ENCODE data around the gene UFD1. TPM values are rescaled to one million over a fixed set of nuclear protein-coding genes. Genes with fewer than 3 reads are reported as not detected.

UFD1 gene
- total RNA-seq, 1 donor from 2014 or later, result 48.0 TPM

DNA sequence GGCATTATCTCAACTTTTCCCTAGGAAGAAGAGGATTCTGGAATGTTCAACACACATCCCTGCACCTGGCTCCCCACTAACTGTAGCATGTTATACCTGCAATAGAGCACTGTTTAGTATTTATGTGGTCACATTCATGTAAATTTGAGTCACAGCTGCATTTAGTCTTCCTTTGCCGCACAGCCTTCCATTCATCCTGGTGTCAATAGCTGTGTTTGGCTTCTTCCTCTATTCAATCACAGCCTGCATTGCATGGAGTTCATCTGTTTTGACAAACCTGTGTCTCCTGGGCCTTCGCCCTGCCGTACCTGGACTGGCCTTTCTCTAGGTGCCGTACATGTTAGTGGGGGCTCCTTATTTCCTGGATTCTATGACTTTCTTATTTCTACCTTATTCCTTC, 27.4 kb downstream of the UFD1 start:
- Mint-ChIP-seq H3K4me1 (ENCODE audit: low read depth, unreplicated experiment) (peaks cover 17% of the 10 kb centered on the region), H3K36me3 (ENCODE audit: unreplicated experiment) (no peaks in the 10 kb centered on the region)
- TF ChIP-seq, protein P1, sequence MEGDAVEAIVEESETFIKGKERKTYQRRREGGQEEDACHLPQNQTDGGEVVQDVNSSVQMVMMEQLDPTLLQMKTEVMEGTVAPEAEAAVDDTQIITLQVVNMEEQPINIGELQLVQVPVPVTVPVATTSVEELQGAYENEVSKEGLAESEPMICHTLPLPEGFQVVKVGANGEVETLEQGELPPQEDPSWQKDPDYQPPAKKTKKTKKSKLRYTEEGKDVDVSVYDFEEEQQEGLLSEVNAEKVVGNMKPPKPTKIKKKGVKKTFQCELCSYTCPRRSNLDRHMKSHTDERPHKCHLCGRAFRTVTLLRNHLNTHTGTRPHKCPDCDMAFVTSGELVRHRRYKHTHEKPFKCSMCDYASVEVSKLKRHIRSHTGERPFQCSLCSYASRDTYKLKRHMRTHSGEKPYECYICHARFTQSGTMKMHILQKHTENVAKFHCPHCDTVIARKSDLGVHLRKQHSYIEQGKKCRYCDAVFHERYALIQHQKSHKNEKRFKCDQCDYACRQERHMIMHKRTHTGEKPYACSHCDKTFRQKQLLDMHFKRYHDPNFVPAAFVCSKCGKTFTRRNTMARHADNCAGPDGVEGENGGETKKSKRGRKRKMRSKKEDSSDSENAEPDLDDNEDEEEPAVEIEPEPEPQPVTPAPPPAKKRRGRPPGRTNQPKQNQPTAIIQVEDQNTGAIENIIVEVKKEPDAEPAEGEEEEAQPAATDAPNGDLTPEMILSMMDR (IDR thresholded peaks at IDR 0.05; ENCODE audit: partially characterized antibody, unreplicated experiment), result no peak

DNA sequence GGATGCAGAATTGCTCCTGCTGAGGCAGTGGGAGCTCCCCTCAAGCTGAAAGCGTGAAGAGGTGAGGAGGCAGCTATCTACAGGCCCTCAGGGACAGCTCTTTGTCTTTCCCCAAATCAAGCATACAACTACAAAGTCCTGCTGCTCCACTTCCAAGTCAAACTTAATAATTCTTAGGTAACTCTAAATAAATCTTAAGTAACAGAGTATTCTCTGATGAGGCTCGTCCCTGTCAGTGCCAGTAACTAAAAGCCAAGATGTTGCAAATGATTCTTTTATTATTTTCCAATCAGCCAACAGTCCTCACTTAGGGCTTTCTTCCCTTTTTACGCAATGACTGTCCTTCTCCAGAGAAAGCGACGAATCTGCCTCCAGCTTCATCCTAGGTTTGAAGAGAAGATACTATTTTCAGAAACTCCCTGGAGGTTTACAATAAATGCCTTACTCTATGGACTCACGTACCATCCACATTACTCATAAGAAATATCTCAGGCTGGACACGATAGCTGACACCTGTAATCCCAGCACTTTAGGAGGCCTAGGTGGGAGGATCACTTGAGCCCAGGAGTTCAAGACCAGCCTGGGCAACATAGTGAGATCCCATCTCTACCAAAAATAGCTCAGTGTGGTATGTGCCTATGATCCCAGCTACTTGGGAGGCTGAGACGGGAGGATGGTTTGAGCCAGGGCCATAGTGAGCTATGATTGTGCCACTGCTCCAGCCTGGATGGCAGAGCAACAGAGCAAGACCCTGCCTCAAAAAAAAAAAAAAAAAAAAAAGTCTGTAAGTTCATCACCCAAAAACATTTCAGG, 28.4 kb downstream of the UFD1 start:
- TF ChIP-seq, protein P1 (IDR thresholded peaks at IDR 0.05; ENCODE audit: partially characterized antibody, unreplicated experiment), result no peak
- Mint-ChIP-seq H3K4me3 (ENCODE audit: unreplicated experiment) (no peak overlapping the region), H3K27me3 (ENCODE audit: unreplicated experiment) (peaks cover 11% of the 10 kb centered on the region), H3K4me1 (ENCODE audit: low read depth, unreplicated experiment) (peaks cover 22% of the 10 kb centered on the region), H3K27ac (ENCODE audit: unreplicated experiment) (no peak overlapping the region), H3K9me3 (ENCODE audit: unreplicated experiment) (peaks cover 11% of the 10 kb centered on the region), H3K36me3 (ENCODE audit: unreplicated experiment) (no peaks in the 10 kb centered on the region)
- DNase-seq, result no peak

More for the DNA sequence above, 27.4 kb downstream of the UFD1 start:
- Mint-ChIP-seq H3K4me3 (ENCODE audit: unreplicated experiment) (no peak overlapping the region), H3K27me3 (ENCODE audit: unreplicated experiment) (peaks cover 8% of the 10 kb centered on the region), H3K27ac (ENCODE audit: unreplicated experiment) (no peak overlapping the region), H3K9me3 (ENCODE audit: unreplicated experiment) (peaks cover 9% of the 10 kb centered on the region)
- no peak for DNase-seq

DNA sequence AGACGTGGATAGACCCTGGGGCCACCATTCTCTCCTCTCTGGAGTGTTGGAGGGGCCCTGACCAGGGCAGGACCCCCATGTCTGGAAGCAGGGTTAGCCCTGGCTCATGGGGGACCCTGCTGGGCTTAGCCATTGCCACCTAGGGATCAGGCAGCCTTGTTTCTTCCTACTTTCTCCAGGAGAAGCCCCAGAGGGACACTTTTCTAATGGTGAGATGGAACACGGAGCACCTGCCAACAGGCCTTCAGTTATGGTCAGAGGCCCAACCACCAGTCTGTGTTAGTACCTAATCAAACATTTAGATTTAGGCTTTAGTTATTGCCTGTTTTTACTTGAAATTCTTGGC, 29.6 kb downstream of the UFD1 start:
- H3K4me3 Mint-ChIP-seq (ENCODE audit: unreplicated experiment), result peak overlapping the region; percentile 74
- H3K36me3 Mint-ChIP-seq (ENCODE audit: unreplicated experiment), result peaks cover 2% of the 10 kb centered on the region
- H3K27me3 Mint-ChIP-seq (ENCODE audit: unreplicated experiment), result peaks cover 11% of the 10 kb centered on the region
- TF ChIP-seq, protein P1 (IDR thresholded peaks at IDR 0.05; ENCODE audit: partially characterized antibody, unreplicated experiment), result no peak
- no peak for DNase-seq
- H3K27ac Mint-ChIP-seq (ENCODE audit: unreplicated experiment), result peak overlapping the region; percentile 38
- peaks cover 23% of the 10 kb centered on the region for H3K4me1 Mint-ChIP-seq (ENCODE audit: low read depth, unreplicated experiment)
- H3K9me3 Mint-ChIP-seq (ENCODE audit: unreplicated experiment), result peaks cover 8% of the 10 kb centered on the region

DNA sequence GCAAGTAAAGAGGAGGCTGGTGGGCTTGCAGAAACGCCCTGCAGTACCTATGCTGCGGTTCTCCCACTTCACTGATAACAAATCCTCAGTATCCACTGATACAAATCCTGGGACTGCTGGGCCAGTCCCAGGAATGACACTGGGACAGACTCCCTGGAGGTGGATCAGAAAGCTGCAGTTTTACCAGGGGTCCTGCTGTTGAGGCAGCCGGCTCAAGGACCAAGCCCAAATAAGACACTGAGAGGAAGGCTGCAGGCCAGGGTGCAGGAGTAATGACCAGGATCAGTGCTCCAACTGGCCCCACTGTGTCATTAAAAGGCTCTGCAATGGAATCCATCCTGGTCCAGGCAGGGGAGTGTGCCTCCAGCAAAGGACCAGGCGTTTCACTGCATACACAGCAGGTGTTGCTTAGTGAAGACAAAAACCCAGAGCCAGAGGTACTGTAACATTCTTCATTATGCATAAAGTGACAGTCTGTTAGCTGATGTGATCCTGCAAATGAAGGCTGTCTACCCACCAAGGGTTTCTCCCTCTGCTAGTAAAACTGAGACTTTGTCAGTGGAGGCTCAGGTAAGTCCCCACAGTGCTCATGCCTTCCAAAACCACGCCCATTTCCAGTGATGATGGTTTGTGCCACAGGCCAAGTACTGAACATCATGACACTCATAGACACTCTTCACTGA, 30.1 kb downstream of the UFD1 start:
- Mint-ChIP-seq H3K9me3 (ENCODE audit: unreplicated experiment) (peaks cover 8% of the 10 kb centered on the region), H3K27me3 (ENCODE audit: unreplicated experiment) (peaks cover 11% of the 10 kb centered on the region), H3K36me3 (ENCODE audit: unreplicated experiment) (peaks cover 4% of the 10 kb centered on the region), H3K4me1 (ENCODE audit: low read depth, unreplicated experiment) (peaks cover 25% of the 10 kb centered on the region), H3K27ac (ENCODE audit: unreplicated experiment) (peak overlapping the region; percentile 100), H3K4me3 (ENCODE audit: unreplicated experiment) (peak overlapping the region; percentile 94)
- no peak for DNase-seq
- TF ChIP-seq, protein P1 (IDR thresholded peaks at IDR 0.05; ENCODE audit: partially characterized antibody, unreplicated experiment), result no peak

Measured in glutamatergic neuron (in vitro differentiated cells).